A204.1 (cell line): ENCODE measurements around the gene UGT8.
"Not testable (repeated sequence)": the region's sequence is repeated elsewhere in the genome, so short reads cannot be mapped to it uniquely, and the experiment has no call there.

Experiments
- FAIRE-seq: peaks from 2 replicates; lab custom pipeline; 2012; peaks lifted over from hg19 to GRCh38; lab: Jason Lieb, UNC

Gene UGT8

DNA sequence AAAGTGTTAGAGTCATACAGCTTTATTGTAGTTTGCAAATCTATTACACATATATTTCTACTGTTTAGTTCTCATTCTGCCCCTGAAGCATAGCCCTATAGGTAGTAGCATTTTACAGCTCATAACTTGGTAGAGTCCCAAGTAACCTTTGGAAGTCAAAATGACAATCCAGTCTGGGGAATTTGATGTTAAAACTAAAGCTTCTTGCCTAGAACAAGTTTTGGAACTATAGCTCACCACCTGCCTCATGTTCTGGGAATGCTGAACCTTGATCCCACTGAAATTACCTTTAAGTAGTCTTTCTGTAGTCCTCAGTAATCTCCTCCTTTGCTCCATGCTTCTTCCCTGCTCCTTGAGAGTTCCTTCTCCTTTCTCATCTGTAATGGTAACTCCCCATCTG lies 8.4 kb downstream of the UGT8 start:
- FAIRE-seq = no peak

DNA sequence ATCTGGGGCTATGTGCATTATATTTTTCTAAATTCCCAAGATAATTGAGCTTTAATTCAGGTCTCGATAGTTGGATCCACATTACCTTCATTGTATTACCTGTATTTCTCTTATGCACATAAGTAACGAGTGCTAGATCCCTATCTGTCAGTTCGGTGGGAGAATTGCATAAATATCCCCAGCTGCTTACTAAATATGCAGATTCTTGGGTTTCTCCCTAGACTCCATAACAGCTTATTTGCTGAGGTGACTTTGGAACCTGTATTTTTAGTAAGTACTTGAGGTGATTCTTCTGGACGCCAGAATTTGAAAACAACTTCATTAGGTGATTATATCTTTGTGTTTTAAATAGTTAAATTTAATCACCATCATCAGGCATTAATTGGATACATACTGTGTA lies 15.0 kb downstream of the UGT8 start:
- no peak for FAIRE-seq

DNA sequence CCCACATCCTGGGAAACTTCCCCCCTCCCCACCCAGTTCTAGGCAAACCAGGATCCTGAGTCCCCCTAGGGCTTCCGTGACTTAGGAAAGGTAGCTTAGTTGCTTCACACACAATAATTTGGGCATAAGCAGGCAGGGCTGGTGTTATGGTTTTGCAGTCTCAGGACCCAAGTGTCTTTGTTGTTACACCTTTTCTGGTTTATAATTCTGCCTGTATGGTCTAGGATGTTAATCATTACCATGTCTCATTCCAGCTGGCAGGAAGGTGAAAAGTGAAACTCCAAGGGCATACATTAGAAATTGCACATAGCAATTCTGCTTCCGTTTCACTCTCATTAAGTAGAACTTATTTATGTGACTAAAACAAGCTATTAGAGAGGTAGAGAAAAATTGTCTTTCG lies 16.8 kb downstream of the UGT8 start:
- no peak for FAIRE-seq

DNA sequence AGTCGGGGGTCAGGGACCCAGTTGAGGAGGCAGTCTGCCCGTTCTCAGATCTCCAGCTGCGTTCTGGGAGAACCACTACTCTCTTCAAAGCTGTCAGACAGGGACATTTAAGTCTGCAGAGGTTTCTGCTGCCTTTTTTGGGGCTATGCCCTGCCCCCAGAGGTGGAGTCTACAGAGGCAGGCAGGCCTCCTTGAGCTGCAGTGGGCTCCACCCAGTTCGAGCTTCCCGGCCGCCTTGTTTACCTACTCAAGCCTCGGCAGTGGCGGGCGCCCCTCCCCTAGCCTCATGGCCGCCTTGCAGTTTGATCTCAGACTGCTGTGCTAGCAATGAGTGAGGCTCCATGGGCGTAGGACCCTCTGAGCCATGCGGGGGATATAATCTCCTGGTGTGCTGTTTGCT lies 17.4 kb downstream of the UGT8 start:
- not testable (repeated sequence) for FAIRE-seq

DNA sequence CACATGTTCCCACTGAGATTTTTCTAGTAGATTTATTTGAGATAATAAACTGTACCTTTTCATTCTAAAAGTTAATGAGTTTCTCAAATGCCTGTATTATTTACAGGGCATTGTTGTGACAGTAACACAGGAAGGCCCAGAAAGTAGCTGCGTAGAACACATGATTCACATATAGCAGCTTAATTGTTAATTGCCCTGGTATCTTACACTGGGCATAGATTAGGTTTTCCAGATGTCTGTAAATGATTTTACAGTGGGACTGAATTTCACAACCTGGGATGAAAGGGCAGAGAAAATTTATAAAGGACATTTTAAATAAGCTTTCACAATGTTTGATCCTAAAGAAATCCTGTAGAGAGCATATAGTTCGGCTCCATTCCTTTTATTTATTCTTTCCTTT lies 27.6 kb downstream of the UGT8 start:
- FAIRE-seq = no peak

DNA sequence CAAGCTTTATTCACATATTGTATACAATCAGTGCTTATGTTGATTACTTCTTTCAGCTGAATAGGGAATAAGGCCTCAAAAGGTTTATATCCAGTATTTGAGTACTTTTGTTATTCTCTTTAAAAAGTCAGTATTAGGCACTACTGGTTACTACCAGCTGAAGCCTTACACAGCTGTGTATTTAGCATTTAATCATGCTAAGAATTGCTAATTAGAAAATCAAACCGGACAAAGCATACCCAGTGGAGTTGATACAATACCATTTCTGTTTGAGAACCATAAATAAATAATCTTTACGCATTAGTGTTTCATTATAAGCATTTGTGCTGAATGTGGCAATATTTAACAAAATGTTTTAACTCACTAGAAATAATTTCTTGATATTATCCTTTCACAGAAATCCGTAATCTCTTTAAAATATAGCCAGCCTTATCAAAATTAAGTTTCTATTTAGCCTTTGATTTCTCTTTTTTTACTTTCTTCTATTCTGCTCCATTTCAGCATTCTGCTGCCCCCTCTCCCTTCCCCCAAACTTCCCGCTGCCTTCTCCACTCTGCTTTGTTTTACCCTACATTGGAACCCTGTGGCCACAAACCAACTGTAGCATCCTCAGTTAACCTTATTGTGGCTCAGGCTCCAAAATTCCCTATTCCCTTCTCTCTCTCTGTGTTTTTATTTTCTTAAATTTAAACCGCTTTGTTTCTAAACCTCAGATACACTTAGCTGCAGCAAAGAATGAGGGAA lies 37.8 kb downstream of the UGT8 start:
- no peak for FAIRE-seq

DNA sequence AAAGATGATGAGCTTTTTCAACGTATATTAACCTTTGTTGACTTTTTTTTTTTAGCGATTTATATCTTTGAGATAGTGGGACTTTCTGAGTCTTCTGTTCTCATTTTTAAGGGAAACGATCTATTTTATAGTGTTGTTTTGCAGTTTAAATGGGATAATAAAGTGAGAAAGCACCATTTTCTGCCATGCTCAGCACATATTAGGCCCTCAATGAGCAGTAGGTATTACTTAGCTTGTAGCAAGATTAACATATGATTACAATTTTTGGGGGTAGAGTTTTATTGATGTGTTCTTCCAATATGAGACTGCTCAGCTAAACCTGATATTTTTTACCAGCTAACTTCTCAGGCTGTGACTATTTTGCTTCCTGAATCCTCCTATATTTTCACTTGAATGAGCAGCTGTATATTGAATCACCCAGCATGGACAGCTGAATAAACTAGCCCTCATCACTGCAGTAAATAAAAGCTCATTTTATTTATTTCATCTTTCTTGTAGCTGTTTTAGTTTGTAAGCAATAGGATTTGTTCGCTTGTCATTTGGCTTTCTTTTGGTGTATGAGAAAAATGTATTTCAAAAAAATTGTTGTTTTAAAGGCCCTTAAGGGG lies 43.7 kb downstream of the UGT8 start:
- FAIRE-seq = no peak

DNA sequence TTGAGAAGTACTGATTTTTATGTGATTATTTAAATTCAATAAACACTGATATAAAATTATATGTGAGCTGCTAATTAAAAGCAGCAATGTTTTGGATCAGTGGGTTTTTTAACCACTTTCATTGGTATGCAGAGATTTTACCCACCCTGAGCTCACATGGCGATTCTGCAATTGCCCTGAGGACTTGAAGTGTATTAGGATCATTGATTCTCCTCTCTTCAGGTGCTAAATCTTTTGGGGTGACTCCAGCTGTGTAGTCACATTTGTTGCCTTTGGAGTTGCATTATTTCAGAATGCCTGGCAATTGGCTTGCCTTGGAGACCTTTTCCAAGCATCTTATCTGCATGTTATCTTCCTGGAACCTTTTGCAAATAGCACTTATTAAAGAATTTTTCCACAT lies 51.3 kb downstream of the UGT8 start:
- no peak for FAIRE-seq

DNA sequence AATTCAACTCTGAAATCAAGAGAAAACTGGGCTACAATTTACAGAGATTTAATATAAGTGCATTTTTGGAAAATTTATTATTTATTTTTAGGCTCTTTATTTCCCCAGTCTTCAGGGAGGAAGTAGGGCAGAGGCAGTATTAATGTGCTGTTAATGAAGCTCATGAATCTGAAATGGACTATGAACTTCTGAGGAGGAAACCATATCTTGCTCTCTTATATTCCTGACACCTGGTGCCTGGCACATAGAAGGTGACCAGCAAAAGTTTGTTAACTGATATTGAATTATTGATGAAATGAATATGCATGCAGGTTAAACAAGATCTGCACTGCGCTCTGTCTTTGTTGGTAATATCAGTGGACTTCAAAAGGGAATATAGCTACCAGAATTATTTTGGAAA lies 55.1 kb downstream of the UGT8 start:
- FAIRE-seq = no peak

DNA sequence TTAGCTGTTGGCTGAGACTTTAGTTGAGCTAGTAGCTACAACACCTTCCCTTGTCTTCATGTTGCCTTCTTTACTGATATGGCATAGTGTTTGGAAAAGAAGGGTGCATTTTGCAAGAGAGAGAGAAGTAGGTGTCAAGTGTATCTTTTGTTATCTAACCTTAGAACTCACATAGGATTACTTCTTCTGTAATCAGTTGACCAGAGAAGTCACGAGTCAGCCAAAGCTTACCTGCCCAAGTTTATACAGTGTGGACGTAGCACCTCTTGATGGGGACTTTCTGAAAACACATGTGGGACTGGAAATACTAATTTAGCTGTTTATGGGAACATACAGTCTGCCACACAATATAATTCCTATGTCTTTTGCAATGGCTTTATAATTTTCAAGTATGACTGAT lies 56.0 kb downstream of the UGT8 start:
- FAIRE-seq = no peak

DNA sequence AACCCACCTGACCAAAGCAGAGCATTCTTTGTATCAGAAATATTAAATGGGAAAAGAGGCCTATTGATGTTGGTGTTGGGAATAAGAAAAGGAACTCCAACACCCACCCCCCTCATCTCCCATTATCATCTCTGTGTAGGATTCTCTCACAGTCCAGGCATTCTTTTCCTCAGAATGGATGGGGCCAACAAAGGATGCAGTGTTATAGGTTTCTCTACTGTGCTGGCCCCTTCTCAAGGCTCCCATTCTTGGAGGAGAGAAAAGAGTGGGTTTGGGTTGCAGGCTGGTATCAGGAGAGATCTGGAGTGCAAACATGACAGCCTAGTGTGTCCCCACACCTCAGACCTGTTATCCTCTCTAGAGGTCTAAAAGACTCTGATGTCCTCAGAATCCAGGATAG lies 59.6 kb downstream of the UGT8 start:
- FAIRE-seq = no peak

DNA sequence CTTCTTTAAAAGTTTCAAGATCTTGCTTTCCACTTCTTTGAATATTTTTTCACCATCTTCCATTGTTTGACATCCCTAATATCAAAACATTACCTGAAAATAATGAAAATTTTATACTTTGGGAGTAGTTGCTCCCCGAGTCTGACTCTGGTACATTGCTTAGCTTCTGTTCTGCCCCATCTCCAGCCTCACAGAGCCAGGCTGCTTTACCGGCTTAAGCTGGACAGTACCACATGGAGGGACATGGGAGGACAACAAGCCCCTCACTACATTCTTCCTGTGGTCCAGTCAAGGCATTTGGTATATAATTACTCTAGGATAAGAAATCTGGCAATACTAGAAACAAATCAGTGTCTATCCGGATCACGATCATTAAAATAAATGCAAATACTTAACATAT lies 60.2 kb downstream of the UGT8 start:
- FAIRE-seq = no peak

DNA sequence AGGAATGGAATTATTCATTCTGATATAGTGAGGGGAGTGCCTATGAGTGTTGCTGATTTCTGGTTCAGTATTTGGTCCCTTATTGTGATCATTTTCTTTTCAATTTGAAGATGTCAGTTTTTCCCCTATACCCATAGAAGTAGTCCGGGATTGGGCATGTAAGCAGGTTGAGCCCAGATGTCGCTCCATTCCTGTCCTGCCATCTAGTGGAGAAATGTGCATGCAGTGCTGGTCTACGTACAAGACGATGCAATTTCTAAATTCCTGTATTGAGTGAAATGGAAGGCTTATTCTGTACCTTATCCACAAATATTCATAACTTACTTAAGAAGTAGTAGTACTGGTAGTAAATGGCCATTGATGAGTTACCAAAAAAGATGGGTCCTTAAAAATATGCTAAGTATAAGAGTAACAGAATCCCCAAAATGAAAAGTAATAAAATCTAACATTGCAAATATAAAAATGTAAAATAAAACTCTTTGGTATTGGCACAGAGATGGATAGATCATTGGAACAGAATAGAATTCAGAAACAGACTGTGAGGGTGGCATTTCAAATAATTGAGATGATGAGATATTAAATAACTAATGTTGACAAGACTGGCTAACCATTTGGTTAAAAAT lies 60.9 kb downstream of the UGT8 start:
- FAIRE-seq = peak; percentile 63

DNA sequence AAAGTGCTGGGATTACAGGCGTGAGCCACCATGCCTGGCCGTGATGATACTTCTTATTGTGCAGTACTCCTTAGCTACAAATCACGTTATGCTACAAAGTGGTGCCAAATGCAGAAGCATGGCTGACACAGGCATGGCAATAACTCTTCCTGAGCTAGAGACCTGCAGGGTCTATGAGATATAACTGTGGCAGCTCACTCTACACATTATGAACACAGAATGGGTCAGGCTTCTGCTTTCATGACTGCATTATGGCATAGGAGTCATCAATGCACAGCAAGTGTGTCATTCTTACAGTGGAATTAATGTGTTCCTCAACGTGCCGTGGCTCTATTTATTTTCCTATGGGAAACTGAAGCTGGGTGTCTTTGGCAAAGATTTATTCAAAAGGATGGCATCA lies 64.5 kb downstream of the UGT8 start:
- no peak for FAIRE-seq

DNA sequence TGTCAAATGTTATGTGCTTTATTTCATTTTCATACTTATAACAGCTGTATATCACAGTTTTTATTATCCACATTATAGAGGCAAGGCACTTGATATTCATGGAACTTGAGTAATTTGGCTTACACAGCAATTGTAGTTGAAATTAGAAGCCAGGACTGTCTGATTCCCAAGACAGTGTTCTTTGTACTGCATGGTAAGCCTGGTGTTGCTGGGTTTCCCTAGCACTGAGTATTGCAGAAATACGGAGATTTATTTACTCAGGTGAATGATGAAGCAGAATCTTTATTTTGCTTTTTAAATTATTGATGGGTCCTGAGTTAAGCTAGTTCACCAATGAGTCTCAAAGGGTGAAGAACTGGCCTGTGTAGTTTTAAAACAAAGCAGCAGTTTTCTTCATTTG lies 70.0 kb downstream of the UGT8 start:
- no peak for FAIRE-seq

DNA sequence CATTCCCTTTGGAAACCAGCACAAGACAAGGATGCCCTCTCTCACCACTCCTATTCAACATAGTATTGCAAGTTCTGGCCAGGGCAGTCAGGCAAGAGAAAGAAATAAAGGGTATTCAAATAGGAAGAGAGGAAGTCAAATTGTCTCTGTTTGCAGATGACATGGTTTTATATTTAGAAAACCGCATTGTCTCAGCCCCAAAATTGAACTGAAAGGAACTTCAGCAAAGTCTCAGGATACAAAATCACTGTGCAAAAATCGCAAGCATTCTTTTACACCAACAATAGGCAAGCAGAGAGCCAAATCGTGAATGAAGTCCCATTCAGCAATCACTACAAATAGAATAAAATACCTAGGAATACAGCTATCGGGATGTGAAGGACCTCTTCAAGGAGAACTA lies 72.1 kb downstream of the UGT8 start:
- FAIRE-seq = not testable (repeated sequence)

DNA sequence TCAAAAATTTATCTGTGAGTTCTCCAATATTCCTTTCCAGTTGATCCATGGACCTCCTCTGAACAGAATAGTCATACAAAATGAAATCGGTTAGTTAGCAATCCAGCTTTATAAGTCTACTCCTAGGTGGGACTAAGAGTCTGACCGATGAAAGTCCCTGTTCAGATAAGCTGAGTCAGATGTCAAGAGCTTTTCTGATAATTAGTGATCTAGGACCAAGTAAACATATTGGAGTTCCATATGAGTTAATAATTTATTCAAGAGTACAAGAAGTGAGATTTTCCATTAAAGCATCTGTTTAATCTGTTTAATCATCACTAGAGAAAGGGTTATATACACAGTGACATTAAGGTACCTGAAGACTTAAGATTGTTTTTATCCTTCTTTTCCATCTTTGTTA lies 74.7 kb downstream of the UGT8 start:
- no peak for FAIRE-seq

DNA sequence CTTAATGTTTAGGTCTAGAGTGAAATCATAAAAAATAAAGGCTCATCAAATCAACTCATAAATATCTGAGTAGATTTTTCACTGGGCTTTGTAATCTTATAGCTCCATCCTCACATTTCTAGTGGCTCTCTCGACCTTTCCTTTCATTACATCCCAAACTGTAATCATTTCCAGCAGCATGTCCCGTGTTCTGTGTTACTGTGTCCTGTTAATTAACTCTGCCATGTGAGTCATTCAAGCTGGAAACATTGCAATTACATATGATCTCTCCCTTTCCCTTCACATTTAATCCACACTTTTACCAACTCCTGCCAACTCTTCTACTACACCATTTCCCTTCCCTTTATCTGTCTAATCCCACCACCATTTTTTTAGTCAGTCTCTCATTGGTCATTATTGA lies 75.5 kb downstream of the UGT8 start:
- no peak for FAIRE-seq

DNA sequence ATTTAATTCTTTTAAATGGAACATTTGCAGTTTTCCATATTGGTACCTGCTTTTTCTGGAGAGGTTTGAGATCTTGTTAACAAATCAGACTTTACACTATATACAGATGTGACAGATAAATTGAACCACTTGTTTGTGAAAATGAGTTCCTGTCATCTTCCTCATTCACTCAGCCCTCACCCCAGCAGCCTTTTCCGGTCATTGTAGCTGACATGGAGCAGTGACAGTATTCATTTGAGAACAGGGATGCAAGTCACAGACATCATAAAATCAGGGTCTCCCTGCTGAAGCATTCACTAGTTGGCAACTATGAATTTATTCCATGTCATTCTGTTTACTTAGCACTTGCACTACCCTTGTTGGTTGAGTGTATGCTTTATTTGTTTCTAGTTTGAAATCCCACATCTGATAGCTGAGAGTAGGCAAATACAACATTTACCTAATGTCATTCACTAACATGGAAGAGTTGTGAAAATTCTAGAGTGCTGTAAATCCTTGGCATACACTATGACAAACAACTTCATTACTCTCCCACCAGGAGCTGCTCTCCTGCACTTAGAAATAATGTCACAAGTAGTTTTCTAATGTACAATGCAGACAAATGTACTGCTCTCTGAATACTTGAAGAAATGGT lies 78.9 kb downstream of the UGT8 start:
- no peak for FAIRE-seq

DNA sequence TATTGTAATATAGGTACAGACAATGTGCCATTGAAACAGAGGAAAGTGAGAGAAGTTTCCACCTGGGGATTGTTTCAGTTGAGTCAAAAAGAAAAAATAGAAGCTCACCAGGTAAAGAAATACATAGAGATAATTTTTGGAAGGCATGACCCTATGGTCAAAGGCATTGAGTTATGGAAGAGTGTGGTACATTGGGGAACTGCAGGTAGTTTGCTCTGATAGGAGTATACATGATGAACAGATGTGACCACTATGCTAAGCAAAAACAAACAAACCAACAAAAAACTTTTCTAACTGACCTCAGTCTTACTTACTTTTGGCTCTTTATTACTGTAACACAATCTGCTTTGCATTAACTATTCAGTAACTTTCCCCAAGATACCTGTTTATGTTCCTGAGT lies 85.9 kb downstream of the UGT8 start:
- no peak for FAIRE-seq

DNA sequence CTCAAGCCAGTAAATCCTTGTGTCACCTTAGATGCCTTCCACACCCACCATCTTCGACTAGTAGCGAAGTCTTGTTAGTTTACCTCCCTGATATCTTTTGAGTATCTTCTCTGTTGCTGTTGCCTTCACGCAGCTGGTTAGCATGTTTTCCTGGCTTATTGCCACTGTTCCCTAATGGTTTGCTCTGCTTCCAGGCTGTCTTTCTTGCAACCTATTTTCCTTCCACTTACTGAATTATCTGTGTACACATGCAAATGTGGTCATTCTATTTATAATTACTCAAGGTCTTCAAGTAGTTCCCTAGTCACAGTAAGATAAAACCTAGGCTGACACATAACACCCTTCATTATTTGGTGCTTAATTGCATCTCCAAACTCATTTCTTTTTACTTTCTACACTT lies 89.5 kb downstream of the UGT8 start:
- FAIRE-seq = no peak

DNA sequence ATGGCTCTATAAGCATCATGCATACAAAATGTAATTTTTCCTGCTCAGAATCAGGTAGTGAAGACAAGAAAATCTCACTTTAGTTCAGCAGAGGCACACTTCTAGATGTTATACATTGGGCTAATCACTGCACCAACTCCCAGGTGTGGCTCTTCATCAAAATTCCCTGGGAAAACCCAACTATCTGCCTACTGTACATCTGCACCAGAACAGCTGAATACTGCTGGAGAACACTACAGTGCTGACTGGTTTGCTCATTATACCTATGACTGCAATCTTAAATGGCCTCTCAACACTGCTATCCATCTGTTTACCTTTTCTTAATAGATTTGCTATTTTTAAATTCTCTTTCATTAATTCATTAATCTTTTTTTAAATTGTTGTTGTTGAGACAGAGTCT lies 92.0 kb downstream of the UGT8 start:
- FAIRE-seq = no peak

DNA sequence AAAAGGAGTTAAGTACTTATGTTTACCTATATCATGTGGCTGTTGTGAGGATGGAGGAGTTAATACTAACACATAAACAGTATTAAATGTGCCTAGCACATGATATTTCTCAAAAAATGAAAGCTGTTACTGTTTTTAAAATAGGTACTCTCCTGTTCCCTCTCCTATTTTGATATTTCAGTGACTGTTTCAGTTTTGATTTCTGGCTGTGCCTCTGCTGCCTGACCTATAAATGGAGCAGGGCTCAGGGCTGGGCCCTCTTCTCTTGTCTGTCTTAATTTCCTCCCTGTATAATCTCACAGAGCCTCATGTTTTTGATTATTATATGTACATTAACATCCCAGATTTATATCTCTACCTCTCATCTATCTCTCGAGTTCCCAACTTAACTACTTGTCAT lies 93.3 kb downstream of the UGT8 start:
- FAIRE-seq = no peak

DNA sequence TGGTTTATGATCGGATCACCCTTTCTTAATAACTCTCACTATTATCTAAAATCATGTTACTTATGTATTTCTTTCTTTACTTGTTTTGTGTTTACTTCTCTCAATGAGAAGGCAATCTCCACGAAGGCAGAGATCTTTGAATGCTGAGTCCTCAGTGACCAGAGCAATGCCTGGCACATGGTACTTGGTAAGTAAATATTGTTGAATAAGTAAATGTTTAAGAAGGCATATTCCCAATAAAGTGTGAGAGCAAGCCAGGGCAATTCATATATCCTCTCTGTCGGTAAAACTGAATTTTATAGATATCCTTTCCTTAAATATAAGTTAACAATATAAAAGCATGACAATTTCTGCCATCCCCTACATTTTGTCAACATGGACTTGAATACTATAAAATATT lies 94.4 kb downstream of the UGT8 start:
- no peak for FAIRE-seq
